Adrenal gland (tissue), 5 donors: ENCODE measurements around the gene KCNMA1.

ENCODE experiments used
- POLR2A ChIP-seq, 2 donors: fragments of 450-650 bp; IDR thresholded peaks; one replicate each; pipeline ENCODE4 v1.6.1; 2017; ENCODE audit warnings: antibody characterized with exemption in 2 of 2, mild to moderate bottlenecking in 2 of 2, moderate library complexity in 1 of 2
- TF ChIP-seq, protein P1 (sequence below), 6 experiments: fragments of 450-650 bp in 4 of 6; fragments of 200-600 bp in 2 of 6; sonication (generic) in 1 of 6; IDR thresholded peaks; 1 replicate in 5 of 6; 2 replicates in 1 of 6; pipeline versions ENCODE4 v1.5.1 to v1.8.0; 2016 to 2021; ENCODE audit warnings: antibody characterized with exemption in 6 of 6, mild to moderate bottlenecking in 2 of 6, moderate library complexity in 1 of 6
- donor health status: DM: no; HTN: no; CAD: no.

- TF ChIP-seq, protein P1, sequence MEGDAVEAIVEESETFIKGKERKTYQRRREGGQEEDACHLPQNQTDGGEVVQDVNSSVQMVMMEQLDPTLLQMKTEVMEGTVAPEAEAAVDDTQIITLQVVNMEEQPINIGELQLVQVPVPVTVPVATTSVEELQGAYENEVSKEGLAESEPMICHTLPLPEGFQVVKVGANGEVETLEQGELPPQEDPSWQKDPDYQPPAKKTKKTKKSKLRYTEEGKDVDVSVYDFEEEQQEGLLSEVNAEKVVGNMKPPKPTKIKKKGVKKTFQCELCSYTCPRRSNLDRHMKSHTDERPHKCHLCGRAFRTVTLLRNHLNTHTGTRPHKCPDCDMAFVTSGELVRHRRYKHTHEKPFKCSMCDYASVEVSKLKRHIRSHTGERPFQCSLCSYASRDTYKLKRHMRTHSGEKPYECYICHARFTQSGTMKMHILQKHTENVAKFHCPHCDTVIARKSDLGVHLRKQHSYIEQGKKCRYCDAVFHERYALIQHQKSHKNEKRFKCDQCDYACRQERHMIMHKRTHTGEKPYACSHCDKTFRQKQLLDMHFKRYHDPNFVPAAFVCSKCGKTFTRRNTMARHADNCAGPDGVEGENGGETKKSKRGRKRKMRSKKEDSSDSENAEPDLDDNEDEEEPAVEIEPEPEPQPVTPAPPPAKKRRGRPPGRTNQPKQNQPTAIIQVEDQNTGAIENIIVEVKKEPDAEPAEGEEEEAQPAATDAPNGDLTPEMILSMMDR (IDR thresholded peaks at IDR 0.05): no peak
- no peak for TF ChIP-seq POLR2A (IDR thresholded peaks at IDR 0.05)
Observed at GRCh38 chr10:77392851-77393250, 244.8 kb downstream of the KCNMA1 start.
